DOHH2 (cell line): ENCODE data around the gene SLC30A9.

ENCODE experiments used
- H3F3A ChIP-seq: fragments of 200-600 bp; sonication (generic), shearing (Covaris generic); 2 replicates; pipeline ENCODE4 v1.6.0; 2016; ENCODE audit warnings: antibody characterized with exemption, mild to moderate bottlenecking; ENCODE audit not compliant: control insufficient read depth, insufficient read depth
- H3K27ac ChIP-seq: fragments of 200-600 bp; sonication (generic); 2 replicates; pipeline ENCODE4 v1.5.1; 2014; ENCODE audit warnings: low read depth, mild to moderate bottlenecking, low read length, moderate library complexity
- H3K27me3 ChIP-seq: fragments of 200-600 bp; sonication (generic); 2 replicates; pipeline ENCODE4 v1.6.1; 2014; ENCODE audit warnings: mild to moderate bottlenecking, low read length, mixed read lengths; ENCODE audit not compliant: control insufficient read depth
- H3K36me3 ChIP-seq: fragments of 200-600 bp; sonication (generic); 2 replicates; pipeline ENCODE4 v1.6.1; 2014; ENCODE audit warnings: mild to moderate bottlenecking, low read length, moderate library complexity, mixed read lengths; ENCODE audit not compliant: control insufficient read depth
- H3K4me1 ChIP-seq: fragments of 200-600 bp; sonication (generic); 2 replicates; pipeline ENCODE4 v1.6.1; 2014; ENCODE audit warnings: mild to moderate bottlenecking, low read length, mixed read lengths; ENCODE audit not compliant: control insufficient read depth
- H3K4me2 ChIP-seq: fragments of 200-600 bp; sonication (generic); 2 replicates; pipeline ENCODE4 v1.6.0; 2014; ENCODE audit warnings: mild to moderate bottlenecking, low read length, moderate library complexity
- H3K4me3 ChIP-seq: fragments of 200-600 bp; sonication (generic); 2 replicates; pipeline ENCODE4 v1.5.1; 2014; ENCODE audit warnings: mild to moderate bottlenecking, low read length, mixed read lengths
- H3K79me2 ChIP-seq: fragments of 200-600 bp; sonication (generic); 2 replicates; pipeline ENCODE4 v1.6.1; 2014; ENCODE audit warnings: mild to moderate bottlenecking, low read length, mixed read lengths; ENCODE audit not compliant: control insufficient read depth
- H3K9me2 ChIP-seq: fragments of 200-600 bp; sonication (generic); replicated peaks from 2 replicates; pipeline ENCODE4 v1.6.1; 2014; ENCODE audit warnings: mild to moderate bottlenecking, low read length, mixed read lengths; ENCODE audit not compliant: control insufficient read depth
- H3K9me3 ChIP-seq: fragments of 200-600 bp; sonication (generic); 2 replicates; pipeline ENCODE4 v1.6.1; 2014; ENCODE audit warnings: antibody characterized with exemption, low read length, mixed read lengths; ENCODE audit not compliant: control insufficient read depth, insufficient read depth
- H4K20me1 ChIP-seq: fragments of 200-600 bp; sonication (generic); 2 replicates; pipeline ENCODE4 v1.6.0; 2014; ENCODE audit warnings: low read depth, mild to moderate bottlenecking, antibody characterized with exemption, low read length, moderate library complexity; ENCODE audit not compliant: control insufficient read depth, insufficient read depth
- EZH2phosphoT487 ChIP-seq: fragments of 200-600 bp; sonication (generic); IDR thresholded peaks from 2 replicates; pipeline ENCODE4 v1.6.1; 2017; ENCODE audit warnings: borderline replicate concordance, mild to moderate bottlenecking, antibody characterized with exemption, low read length, moderate library complexity, mixed read lengths
- TF ChIP-seq, protein P1 (sequence below): fragments of 200-600 bp; sonication (generic); IDR thresholded peaks from one replicate; pipeline ENCODE4 v1.5.1; 2014; ENCODE audit warnings: antibody characterized with exemption, mild to moderate bottlenecking, low read depth, low read length; ENCODE audit not compliant: poor library complexity, severe bottlenecking

The SLC30A9 gene

DNA sequence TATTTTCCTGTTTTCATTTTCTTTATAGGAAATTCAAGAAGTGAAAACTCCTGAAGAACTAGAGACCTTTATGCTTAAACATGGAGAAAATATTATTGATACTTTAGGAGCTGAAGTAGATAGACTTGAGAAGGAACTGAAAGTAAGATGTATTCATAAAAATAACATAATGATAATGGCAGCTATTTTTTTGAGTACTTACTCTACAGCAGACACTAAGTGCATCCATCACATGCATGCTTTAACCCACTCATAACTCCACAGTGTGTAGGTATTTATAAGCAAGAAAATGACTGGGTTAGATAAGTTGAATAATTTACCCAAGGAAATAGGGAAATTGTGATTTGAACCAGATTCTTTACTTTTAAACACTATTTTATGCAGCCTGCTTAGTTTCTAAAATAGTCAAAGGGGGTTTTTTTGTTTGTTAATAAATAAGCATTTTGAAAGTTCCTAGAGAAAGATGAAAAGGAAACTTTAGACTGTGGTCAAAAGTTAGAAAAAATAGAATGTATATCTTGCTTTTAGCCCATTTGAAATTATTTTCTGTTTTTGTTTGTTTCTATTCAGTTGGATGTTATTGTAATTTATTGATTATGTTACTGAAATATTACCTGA lies 88.0 kb downstream of the SLC30A9 start:
- Histone ChIP-seq H4K20me1 (no peaks in the 10 kb centered on the region), H3K9me3 (no peaks in the 10 kb centered on the region), H3K79me2 (no peaks in the 10 kb centered on the region), H3K9me2 (no peaks in the 10 kb centered on the region), H3K4me1 (no peaks in the 10 kb centered on the region), H3K27ac (no peak overlapping the region), H3F3A (no peaks in the 10 kb centered on the region), H3K4me2 (no peak overlapping the region), H3K27me3 (no peaks in the 10 kb centered on the region), H3K36me3 (peaks cover 11% of the 10 kb centered on the region), H3K4me3 (no peak overlapping the region)
- no peak for TF ChIP-seq EZH2phosphoT487
- TF ChIP-seq, protein P1, sequence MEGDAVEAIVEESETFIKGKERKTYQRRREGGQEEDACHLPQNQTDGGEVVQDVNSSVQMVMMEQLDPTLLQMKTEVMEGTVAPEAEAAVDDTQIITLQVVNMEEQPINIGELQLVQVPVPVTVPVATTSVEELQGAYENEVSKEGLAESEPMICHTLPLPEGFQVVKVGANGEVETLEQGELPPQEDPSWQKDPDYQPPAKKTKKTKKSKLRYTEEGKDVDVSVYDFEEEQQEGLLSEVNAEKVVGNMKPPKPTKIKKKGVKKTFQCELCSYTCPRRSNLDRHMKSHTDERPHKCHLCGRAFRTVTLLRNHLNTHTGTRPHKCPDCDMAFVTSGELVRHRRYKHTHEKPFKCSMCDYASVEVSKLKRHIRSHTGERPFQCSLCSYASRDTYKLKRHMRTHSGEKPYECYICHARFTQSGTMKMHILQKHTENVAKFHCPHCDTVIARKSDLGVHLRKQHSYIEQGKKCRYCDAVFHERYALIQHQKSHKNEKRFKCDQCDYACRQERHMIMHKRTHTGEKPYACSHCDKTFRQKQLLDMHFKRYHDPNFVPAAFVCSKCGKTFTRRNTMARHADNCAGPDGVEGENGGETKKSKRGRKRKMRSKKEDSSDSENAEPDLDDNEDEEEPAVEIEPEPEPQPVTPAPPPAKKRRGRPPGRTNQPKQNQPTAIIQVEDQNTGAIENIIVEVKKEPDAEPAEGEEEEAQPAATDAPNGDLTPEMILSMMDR: no peak

DNA sequence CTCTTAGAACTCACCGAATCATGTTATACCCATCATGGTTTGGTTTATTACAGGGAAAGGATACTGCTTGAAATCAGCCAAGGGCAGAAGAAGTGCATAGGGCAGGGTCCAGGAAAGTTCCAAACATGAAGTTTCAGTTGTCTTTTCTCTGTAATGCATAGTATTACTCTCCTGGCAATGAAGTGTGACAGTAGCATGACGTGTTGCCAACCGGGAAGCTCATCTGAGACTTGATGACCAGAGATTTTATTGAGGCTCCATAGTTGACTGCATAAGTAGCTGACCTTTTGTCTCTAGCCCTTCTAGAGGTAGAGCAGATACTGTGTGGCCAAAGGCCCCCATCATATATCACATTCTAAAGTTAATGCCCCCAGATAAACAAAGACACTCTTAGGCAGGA lies 90.0 kb downstream of the SLC30A9 start:
- TF ChIP-seq, protein P1: no peak
- no peak for TF ChIP-seq EZH2phosphoT487
- Histone ChIP-seq H3F3A (no peaks in the 10 kb centered on the region), H3K4me1 (no peaks in the 10 kb centered on the region), H3K9me3 (no peaks in the 10 kb centered on the region), H3K4me3 (no peak overlapping the region), H3K4me2 (no peak overlapping the region), H4K20me1 (no peaks in the 10 kb centered on the region), H3K9me2 (no peaks in the 10 kb centered on the region), H3K27ac (no peak overlapping the region), H3K27me3 (no peaks in the 10 kb centered on the region), H3K79me2 (no peaks in the 10 kb centered on the region), H3K36me3 (peaks cover 11% of the 10 kb centered on the region; the same call in 1 of the 2 replicates)

DNA sequence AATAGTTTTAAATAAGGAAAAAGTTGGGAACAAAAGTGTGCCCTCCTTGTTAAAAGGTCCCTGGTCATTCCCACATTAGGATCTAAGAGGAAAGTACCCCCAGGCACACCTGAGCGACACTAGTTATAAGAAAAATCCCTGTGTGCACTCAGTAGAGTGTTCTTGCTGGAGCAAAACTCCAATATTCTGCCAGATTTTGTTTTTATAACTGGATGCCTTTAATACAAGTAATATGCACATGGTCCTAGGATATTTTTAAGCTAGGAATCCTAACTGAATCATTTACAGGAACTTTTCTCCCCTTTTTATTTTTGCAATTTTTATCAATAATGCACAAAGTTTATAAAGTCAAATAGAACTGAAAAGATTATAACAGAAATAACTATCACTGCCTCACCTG lies 93.5 kb downstream of the SLC30A9 start:
- Histone ChIP-seq H3K27ac (no peak overlapping the region), H3K9me2 (no peaks in the 10 kb centered on the region), H3K4me3 (no peak overlapping the region), H3K9me3 (no peaks in the 10 kb centered on the region), H3K4me2 (no peak overlapping the region), H3K79me2 (no peaks in the 10 kb centered on the region), H3K4me1 (no peaks in the 10 kb centered on the region), H3K36me3 (0 out of 2 replicates have a peak, but pooled peaks cover 5% of the 10 kb centered on the region), H4K20me1 (no peaks in the 10 kb centered on the region; the same call in 1 of the 2 replicates), H3F3A (no peaks in the 10 kb centered on the region), H3K27me3 (no peaks in the 10 kb centered on the region)
- no peak for TF ChIP-seq EZH2phosphoT487
- TF ChIP-seq, protein P1: no peak
